Kidney capillary endothelial cell (primary cell): ENCODE results near the gene MFSD1.
A peak's percentile ranks its signal among the peaks of the same experiment; 100 is the strongest.

ENCODE experiments used
- DNase-seq: peaks from one replicate; pipeline ENCODE4 v3.0.0-alpha.2; 2018; ENCODE audit warnings: low spot score

Gene MFSD1

DNA sequence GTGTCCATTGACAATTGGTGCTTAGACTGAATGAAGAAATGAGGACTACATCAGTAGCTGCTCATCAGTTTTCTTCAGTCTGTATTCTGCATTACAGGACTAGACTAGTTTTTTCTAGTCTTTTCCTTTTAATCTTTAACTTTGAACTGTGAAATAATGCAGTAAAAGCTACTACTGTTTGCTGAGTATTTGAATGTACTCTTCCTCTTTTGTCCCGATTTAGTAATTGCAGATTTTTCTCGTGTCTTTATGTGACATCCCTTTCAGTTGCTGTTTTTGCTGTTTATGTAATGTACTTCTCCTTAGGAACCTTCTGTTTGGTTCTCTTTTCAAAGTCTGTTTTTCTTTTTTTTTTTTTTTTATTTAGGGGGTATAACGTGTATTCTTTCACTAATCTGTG is 17.4 kb downstream of the MFSD1 start:
- DNase-seq, result no peak

DNA sequence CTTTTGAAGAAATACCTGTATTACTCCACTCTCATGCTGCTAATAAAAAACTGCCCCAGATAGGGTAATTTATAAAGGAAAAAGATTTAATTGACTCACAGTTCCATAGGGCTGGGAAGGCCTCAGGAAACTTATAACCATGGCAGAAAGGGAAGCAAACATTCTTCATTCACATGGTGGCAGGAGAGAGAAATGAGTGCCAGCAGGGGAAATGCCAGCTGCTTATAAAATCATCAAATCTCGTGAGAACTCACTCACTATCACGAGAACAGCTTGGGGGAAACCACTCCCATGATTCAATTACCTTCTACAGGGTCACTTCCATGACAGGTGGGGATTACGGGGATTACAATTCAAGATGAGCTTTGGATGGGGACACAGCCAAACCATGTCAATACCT is 18.7 kb downstream of the MFSD1 start:
- no peak for DNase-seq

DNA sequence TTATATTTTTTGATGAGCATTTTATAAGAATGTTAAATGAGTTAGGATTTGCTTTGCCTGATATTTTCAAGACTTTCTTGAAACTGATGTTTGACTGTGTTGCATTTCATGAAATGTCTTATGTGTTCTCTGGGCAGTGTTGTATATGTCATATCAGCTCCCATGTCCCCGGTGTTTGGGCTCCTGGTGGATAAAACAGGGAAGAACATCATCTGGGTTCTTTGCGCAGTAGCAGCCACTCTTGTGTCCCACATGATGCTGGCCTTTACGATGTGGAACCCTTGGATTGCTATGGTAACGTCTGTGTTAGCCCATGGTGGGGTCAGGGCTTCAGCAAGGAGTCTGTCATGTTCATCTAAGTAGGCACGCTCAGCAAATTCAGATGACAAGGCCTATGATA is 20.0 kb downstream of the MFSD1 start:
- no peak for DNase-seq

DNA sequence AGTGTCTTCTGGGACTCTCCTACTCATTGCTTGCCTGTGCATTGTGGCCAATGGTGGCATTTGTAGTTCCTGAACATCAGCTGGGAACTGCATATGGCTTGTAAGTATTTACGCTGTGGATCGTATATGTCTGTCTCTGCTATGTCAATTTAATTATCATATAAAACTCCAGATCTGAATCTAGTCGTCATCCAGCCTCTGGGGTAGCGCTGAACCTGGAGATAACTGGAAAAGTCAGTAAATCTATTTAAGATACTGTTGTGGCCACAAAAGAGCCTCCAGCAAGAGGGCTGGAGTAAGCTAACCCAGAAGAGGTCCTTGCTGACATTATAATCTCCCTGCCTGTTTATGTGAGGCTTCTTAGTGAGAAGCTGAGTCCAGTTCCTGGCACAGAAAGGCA is 21.6 kb downstream of the MFSD1 start:
- DNase-seq, result no peak

DNA sequence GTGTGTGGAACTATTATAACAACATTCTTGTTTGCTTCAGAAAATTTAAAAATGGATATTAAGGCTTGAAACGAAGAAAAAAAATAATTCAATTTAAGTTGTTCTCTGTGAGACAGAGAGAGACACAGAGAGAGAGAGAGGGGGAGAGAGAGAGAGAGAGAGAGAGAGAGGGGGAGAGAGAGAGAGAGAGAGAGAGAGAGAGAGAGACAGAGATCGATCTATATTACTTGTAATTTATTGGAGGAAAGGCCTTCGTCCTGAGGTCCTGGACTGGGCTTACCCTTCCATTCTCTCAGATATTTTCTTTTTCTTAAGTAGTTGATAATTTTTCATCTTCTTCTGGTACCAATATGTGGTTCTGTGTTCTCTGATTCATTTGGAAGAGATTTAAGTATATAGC is 25.9 kb downstream of the MFSD1 start:
- no peak for DNase-seq

DNA sequence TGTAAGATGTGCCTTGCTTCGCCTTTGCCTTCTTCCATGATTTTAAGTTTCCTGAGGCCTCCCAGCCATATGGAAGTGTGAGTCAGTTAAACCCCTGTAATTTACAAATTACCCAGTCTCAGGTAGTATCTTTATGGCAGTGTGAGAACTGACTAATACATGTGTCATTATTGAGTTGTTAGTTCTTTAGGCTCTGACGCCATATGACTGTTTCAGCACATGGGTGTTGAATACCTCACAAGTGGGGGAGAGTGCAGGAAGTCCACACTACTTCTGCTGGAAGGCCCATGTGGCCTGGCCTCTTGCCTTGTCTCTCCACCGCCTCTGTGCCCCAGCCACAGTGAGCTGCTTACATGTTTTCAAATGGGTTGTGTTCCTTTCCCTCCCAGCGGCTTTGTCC is 28.5 kb downstream of the MFSD1 start:
- DNase-seq, result peak; percentile 26

DNA sequence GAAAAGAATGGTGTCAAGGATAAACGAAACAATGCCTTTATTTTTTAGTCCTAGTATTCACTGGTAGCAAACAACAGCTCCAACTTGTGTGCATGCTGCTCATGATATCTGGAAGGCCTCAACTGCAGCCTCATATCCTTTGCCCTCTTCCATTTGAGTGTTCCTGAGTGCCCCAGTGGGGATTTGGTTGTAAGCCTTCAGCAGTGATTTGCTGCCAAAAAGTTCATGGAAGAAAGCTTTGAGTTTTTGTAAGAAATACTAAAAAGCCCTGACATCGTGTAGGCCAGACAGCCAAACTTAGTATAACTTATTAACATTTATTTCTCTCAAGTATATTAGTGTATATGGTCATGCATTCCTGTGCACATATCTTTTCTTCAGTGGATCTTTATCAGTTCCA is 30.0 kb downstream of the MFSD1 start:
- DNase-seq, result no peak

DNA sequence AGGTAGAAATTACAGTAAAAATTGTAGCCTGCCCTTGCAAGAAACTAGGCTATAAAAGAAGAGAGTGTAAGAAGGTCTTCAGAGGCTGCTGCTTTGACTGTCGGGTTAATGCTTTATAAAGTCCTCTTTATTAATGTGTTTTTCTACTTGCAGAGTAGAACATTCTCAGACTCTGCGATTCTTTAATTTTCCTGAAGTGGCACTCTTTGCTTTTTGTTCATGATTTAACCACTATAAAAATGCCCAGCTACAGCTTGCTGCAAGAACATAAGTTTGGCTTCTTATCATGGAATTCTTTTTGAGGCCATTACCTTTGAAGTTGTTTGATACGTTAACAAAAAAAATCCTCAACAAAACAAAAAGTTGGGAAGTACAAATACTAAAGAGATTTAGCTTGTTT is 33.8 kb downstream of the MFSD1 start:
- DNase-seq, result no peak

DNA sequence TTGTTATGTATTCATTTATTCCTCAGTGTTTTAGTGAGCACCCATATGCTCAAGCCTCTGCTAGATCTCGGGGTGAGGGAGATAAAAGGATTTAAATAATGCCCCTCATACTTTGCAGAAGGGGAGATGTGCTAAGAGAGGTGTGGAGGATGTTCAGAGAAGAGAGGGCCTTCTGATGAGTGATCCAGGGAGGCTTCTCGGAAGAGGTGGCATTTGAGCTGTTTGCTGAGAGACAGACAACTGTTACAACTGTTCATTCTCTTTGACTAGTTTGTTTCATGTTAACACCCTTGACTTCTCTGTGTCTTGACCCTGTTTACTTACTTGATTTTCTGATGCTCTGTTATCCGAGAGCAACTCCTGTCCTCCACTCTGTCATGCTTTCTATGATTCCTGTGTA is 34.5 kb downstream of the MFSD1 start:
- no peak for DNase-seq

DNA sequence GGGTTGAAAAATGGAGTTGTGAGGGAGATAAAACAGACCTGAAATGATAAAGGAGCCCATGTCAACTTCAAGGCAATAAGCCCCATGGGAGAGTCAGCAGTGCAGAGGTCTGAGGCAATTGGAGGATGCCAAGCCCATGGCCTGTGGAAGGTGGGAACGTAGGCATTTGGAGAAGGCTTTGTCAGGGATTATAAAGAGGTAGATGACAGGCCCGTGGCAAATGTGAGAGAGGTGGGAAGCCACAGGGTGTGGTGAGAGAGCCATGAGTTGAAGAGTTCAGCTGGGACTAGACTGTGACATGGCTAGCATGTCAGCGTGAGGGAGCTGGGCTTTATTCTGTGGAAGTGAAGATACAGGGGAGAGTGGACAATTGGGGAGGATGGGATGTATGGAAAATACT is 35.4 kb downstream of the MFSD1 start:
- DNase-seq, result no peak

DNA sequence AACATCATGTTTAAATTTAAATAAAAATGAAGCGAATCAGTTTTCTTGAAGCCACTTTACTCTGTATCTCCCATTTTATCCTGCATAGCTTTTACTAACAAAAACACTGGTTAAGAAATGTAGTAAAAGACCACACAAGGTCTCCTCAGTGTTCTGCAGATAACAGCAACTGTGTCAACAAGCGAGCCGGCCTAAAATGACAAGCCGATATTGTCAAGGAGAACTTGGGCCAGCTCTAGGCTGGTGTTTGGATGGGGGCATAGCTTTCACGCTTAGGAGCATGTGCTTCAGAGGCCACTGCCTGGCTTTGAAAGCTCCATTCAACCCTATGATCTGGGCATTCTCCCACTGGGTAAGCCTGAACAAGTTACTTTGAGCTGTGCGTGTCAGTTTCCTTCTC is 38.1 kb downstream of the MFSD1 start:
- DNase-seq, result no peak

DNA sequence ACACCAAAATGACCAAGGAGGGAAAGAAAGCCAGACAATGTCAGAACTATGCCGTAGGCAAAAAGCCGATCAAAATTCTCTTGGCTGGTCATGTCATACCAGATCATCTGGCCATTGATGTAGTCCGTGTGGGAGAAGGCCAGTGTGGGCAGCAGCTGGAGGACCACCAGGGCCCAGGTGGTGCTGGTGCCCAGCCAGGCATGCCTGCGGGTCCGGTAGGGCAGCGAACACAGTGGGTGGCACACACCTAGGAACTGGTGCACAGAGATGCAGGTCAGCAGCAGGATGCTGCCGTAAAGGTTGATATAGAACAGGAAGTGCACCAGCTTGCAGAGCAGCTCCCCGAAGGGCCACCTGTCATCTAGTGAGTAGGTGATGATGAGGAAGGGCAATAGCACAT is 39.5 kb downstream of the MFSD1 start:
- no peak for DNase-seq

DNA sequence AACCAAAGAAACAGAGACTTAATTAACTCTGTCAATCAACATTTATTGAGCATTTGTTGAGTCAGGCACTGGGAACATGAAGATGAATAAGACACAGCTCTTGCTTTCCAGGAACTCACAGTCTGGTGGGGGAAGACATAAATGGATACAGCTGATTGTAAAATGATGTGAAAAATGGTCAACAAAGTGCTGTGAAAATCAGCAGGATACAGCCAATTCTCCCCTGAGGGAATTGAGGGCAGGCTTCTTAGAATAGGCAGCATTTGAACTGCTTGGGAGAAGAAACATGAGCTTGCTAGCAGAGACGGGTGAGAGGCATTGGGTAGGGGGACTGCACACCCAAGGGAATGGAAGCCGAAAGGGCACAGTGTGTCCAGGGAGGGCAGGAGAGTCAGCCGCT is 41.1 kb downstream of the MFSD1 start:
- DNase-seq, result no peak

DNA sequence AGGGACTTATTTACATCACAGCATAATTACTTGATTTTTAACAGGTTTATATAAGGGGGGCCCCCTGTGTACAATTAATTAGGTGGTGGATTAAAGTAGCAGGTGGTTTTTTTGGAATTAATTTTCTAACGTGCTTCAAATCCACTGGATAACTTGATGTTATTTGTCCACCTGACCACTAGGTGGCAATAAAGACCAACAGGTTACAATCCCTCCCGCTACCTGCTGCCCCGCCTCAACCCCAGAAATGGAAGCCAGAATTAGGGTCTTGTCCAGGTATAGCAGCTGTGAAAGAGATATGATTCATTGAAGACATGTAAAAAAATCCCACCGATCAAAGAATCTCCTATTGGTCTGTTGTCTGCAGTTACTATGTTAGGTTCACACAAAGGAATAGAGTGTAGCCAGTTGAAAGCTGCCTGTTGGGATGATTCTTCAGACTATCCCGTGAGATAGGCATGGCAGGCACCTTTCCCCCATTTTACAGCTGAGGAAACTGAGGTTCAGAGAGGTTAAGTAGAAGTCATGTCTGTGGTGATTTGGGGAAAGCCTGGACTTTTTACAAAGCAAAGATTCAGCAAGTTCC is 44.0 kb downstream of the MFSD1 start:
- DNase-seq, result peak; percentile 40

DNA sequence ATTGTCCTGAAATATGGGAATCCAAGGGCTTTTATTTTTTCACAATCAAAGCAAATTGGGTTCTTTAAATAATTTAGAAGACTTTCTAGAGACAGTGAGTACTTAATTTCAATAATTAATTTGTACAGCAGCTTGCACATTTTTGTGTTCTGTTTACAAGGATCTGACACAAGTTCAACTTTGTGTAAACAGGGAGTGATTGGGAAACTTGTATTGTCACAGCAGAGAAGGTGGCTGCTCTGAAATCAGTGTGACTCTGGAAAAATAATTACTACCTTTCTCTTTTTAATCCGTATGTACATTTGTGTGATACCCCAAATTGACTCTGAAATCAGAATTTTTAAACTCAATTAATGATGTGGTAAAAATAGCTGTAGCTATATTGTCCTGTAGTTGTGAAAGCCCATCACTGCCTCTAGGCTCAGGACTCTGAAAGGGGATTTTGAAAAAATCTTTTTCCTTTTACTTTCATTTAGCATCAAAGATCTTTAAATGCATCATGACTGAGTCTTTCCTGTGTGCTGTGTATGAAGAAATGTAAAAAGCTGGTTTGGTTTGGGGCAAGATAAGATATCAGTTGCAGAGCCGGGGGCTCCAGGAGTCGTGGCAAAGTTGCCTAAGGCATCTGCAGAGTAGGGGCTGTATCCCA is 45.1 kb downstream of the MFSD1 start:
- no peak for DNase-seq

DNA sequence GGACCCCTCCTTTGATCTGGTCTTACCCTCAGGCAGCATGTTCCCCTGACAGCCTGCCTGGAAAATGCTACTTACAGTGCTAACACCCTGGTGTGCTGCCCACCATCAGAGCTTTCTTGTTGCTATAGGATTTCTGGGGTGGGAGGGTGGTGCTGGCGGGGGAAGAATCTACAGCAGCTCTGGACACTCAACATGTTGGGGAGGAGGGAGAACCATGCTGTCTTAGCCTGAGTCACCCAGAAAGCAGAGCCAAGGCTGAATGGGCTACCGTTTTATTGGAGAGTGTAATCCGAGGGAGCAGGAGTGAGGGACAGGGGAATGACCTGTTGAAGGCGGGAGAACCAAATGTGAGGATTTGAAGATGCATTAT is 45.6 kb downstream of the MFSD1 start:
- no peak for DNase-seq

DNA sequence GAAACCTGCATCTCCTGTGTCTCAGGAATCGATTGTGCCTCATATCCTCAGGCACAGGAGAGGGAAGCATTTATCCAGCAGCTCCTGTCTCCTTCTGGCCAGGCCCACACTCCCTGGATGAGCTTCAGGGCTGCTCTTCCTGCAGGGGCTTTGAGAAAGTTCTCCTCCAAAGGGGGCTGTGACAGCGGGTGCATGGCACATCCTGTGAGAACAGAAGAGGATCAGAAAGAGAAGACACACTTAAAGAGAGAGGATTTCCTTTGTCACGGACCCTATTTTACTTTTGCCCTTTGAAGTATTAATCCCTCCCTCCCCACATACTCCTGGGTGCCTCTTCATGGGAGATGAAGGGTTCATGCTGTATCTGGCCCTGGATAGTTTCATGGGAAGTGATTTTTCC is 46.0 kb downstream of the MFSD1 start:
- no peak for DNase-seq

DNA sequence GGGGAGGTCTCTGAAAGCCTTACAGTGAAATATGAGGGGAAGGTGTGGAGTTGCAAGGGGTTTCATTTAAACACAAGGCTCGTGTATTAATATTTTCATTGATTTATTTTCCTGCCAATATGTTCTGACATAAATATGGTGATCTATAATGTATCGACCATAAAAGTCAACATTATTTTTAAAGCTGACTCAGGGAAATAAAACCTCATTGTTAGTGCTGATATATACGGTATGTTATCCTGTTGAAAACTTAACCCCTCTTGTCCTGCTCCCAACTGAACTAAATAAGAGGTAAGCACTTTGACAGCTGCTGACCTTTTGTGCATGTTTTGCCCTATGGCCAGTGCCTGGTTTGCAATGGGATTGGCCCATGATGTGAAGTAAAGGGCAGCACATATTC is 47.9 kb downstream of the MFSD1 start:
- DNase-seq, result no peak

DNA sequence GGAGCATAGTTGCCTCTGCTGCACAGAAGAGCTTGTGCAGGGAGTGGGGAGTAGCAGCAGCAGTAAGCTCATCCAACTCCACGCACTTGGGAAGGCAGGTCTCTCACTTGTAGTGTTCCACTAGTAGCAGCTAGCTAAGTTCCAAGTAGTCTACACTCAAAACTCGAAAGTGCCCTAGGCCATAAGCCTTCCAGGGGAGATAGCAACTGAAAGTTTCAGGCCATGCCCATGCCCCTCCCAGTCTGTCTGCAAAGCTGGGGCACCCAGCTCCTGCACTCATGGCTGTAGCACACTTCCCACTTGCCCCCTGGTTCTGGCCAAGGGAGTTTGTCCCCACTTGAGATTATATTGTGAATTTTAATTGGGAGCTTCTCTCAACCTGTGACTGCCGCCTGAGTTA is 57.5 kb downstream of the MFSD1 start:
- DNase-seq, result no peak

DNA sequence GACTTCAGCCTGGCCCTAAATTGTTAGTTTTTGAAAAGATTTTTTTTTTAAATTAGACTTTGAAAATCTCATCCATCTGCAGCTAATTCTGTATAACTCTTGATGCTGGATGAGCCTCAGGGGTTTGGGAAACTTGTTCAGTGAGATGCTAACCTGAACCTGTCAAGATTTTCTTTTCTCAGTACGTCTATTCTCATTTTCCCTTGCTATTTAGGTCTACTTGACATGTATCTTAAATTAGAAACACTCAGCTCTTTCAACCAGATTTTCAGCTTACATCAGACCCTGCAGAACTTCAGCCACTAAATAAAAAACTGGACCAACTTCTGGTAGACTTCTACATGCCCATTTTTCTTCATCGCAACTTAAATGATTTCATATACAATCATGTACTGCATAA is 61.4 kb downstream of the MFSD1 start:
- no peak for DNase-seq

DNA sequence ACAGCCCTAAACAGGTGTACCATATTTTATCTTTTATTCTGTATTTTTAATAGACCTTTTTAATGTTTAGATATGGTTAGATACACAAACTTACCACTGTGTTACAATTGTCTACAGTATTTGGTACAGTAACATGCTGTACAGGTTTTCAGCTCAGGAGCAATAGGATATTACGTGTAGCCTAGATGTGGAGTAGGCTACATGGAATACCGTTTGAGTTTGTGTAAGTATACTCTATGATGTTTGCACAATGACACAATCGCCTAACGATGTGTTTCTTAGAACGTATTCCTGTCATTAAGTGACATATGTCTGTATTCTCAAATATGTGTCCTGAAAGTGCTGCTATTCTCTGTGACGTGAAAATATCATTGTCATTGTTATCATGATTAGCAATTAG is 62.6 kb downstream of the MFSD1 start:
- DNase-seq, result no peak

DNA sequence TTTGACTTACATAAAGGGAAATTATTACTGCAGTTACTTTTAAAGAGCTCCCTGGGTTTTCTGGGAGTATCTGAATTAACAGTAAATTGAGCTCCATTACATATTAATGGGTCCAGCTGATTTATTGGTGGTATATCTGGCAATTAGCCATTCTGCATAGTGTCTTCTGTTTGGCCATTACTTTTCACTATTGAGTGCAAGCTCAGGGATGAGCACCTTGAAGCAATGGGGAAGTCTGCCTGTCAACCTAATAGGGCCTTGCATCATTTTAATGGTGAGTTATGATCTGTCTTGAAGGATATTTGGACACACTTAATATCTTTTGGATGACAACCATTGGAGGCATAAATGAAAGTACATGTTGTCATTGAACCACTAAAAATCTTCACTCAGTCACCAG is 73.8 kb downstream of the MFSD1 start:
- no peak for DNase-seq
